ENCODE results near the gene EML6. TPM values are rescaled to one million over a fixed set of nuclear protein-coding genes. Genes with fewer than 3 reads are reported as not detected.

EML6 gene
- total RNA-seq, 1 experiment from 2014 or later, result 1.5 TPM

- no peak overlapping the region for H4K8ac ChIP-seq (replicated peaks; ENCODE audit: insufficient read length, low read depth, low read length)
- no peaks in the 10 kb centered on the region for H3K9me3 ChIP-seq (ENCODE audit: control insufficient read depth, low read depth, low read length)
- no peaks in the 10 kb centered on the region for H3K4me1 ChIP-seq (ENCODE audit: insufficient read depth, low read length)
- DNase-seq, result peak; percentile 64
- H3K9ac ChIP-seq (ENCODE audit: extremely low read depth, insufficient read length, low read length), result no peak overlapping the region
- no peaks in the 10 kb centered on the region; a peak in 1 of 7 replicates for H3K36me3 Mint-ChIP-seq (ENCODE audit: insufficient read depth in 1 of 3, low read depth in 3 of 3)
- H3K79me1 ChIP-seq (ENCODE audit: insufficient read depth, low read depth, low read length, poor library complexity, severe bottlenecking), result no peaks in the 10 kb centered on the region
- H3K14ac ChIP-seq (ENCODE audit: insufficient read depth, low read length), result no peak overlapping the region
- H3K18ac ChIP-seq (ENCODE audit: insufficient read length, low read depth, low read length), result no peak overlapping the region
- H3K4ac ChIP-seq (ENCODE audit: low read depth, low read length), result no peak overlapping the region
- H3K79me2 ChIP-seq (ENCODE audit: insufficient read depth, low read length), result no peaks in the 10 kb centered on the region
- H4K5ac ChIP-seq (ENCODE audit: insufficient read length, low read depth, low read length), result no peak overlapping the region
- H2AFZ ChIP-seq (ENCODE audit: low read length), result no peak overlapping the region
- H3K27me3 Mint-ChIP-seq (ENCODE audit: low read depth), result no peaks in the 10 kb centered on the region
- H3K4me3 Mint-ChIP-seq, result no peak overlapping the region
- H2BK120ac ChIP-seq (ENCODE audit: low read depth, low read length, poor library complexity, severe bottlenecking), result no peak overlapping the region
- no peak overlapping the region for H3K27ac ChIP-seq (ENCODE audit: insufficient read length, low read depth, low read length)
- H4K20me1 ChIP-seq (ENCODE audit: control insufficient read depth, insufficient read depth, insufficient read length), result no peaks in the 10 kb centered on the region
- H3K27ac Mint-ChIP-seq, result no peak overlapping the region
- no peaks in the 10 kb centered on the region for H3K27me3 ChIP-seq (ENCODE audit: insufficient read depth, low read length)
- no peaks in the 10 kb centered on the region for H3K23me2 ChIP-seq (ENCODE audit: insufficient read length, low read depth, low read length, poor library complexity, severe bottlenecking)
- H3K9me3 Mint-ChIP-seq, result no peaks in the 10 kb centered on the region
- H3K4me1 Mint-ChIP-seq, result no peaks in the 10 kb centered on the region
- TF ChIP-seq, protein P1, sequence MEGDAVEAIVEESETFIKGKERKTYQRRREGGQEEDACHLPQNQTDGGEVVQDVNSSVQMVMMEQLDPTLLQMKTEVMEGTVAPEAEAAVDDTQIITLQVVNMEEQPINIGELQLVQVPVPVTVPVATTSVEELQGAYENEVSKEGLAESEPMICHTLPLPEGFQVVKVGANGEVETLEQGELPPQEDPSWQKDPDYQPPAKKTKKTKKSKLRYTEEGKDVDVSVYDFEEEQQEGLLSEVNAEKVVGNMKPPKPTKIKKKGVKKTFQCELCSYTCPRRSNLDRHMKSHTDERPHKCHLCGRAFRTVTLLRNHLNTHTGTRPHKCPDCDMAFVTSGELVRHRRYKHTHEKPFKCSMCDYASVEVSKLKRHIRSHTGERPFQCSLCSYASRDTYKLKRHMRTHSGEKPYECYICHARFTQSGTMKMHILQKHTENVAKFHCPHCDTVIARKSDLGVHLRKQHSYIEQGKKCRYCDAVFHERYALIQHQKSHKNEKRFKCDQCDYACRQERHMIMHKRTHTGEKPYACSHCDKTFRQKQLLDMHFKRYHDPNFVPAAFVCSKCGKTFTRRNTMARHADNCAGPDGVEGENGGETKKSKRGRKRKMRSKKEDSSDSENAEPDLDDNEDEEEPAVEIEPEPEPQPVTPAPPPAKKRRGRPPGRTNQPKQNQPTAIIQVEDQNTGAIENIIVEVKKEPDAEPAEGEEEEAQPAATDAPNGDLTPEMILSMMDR (conservative IDR thresholded peaks at IDR 0.05), result peak; percentile 69
- no peak overlapping the region for H2BK15ac ChIP-seq (ENCODE audit: low read depth, low read length)
- no peak overlapping the region for H2BK5ac ChIP-seq (ENCODE audit: insufficient read length, low read length)
- WGBS (ENCODE audit: extremely low coverage, insufficient read length, low lambda C conversion rate), result no CpG with 5 or more reads among the region's 7 CpGs
- no peak overlapping the region for H3T11ph ChIP-seq (ENCODE audit: low read length)
- H2BK12ac ChIP-seq (ENCODE audit: insufficient read length, low read depth, low read length), result no peak overlapping the region
- no peak overlapping the region for H4K91ac ChIP-seq (ENCODE audit: insufficient read length, low read depth, low read length)
- no peak overlapping the region for H3K23ac ChIP-seq (ENCODE audit: insufficient read length, low read depth, low read length)
- H2BK20ac ChIP-seq (ENCODE audit: low read depth, low read length, poor library complexity, severe bottlenecking), result no peak overlapping the region
- H3K4me2 ChIP-seq (ENCODE audit: insufficient read depth, insufficient read length, low read length), result no peak overlapping the region
- no peak overlapping the region for H3K56ac ChIP-seq (ENCODE audit: insufficient read length, low read depth, low read length)
- H2AK5ac ChIP-seq (ENCODE audit: insufficient read length, low read length), result no peak overlapping the region
Observed at GRCh38 chr2:54763636-54764291, 40.3 kb downstream of the EML6 start.
